GM12878 (cell line): ENCODE measurements around the gene AKAP8. TPM values are rescaled to one million over a fixed set of nuclear protein-coding genes. Genes with fewer than 3 reads are reported as not detected.
A peak's percentile ranks its signal among the peaks of the same experiment; 100 is the strongest.

Experiments used
- ATAC-seq: fragments of 200-7000 bp; cut with Tn5 transposase; 3 replicates; pipeline ENCODE4 v1.9.1; 2020; ENCODE audit warnings: mild to moderate bottlenecking, moderate library complexity
- BruUV-seq: library from RNA; stranded (reverse); fragments of 400-500 nt; replicated peaks from 2 replicates; lab custom pipeline; 2021; lab: Mats Ljungman, UMichigan
- CTCF ChIA-PET: fragments of 300-600 bp; sonication (Branson Sonifier 250); formaldehyde crosslinking; extraction: SDS; loops from one replicate; lab custom pipeline; 2021; ENCODE audit warnings: inconsistent platforms; lab: Yijun Ruan, JAX
- POLR2A ChIA-PET: fragments of 350-600 bp; formaldehyde crosslinking; extraction: SDS; loops from one replicate; lab custom pipeline; 2021; ENCODE audit warnings: inconsistent platforms; lab: Charles Lee
- RAD21 ChIA-PET: fragments of 300-600 bp; sonication (Branson Sonifier 250); formaldehyde crosslinking; loops from one replicate; lab custom pipeline; 2023; ENCODE audit warnings: antibody characterized with exemption; ENCODE audit not compliant: unreplicated experiment; lab: Charles Lee
- SMC1A ChIA-PET: fragments of 300-600 bp; sonication (Branson Sonifier 250); formaldehyde crosslinking; loops from one replicate; lab custom pipeline; 2023; ENCODE audit not compliant: unreplicated experiment, uncharacterized antibody; lab: Charles Lee
- DNase-seq: peaks from one replicate; pipeline ENCODE4 v3.0.0-alpha.2; 2011; ENCODE audit warnings: low read depth, low spot score
- FAIRE-seq: peaks from 3 replicates; lab custom pipeline; 2011; peaks lifted over from hg19 to GRCh38; lab: Jason Lieb, UNC
- H2AFZ ChIP-seq: 2 replicates; pipeline ENCODE4 v1.6.0; 2011; ENCODE audit warnings: low read depth, low read length, control low read depth; ENCODE audit not compliant: control insufficient read depth
- H3K27ac ChIP-seq: 2 replicates; pipeline ENCODE4 v1.5.1; 2011; ENCODE audit warnings: control low read depth; ENCODE audit not compliant: control insufficient read depth, insufficient read depth
- H3K27me3 ChIP-seq, 2 experiments: replicated peaks in 1 of 2; 2 replicates each; pipeline versions ENCODE4 v1.6.0 to v1.6.1; 2011; ENCODE audit warnings: low read length in 1 of 2; ENCODE audit not compliant: control insufficient read depth in 2 of 2, insufficient read depth in 2 of 2
- H3K36me3 ChIP-seq, 2 experiments: 2 replicates each; pipeline ENCODE4 v1.5.1; 2011; ENCODE audit warnings: low read length in 1 of 2; ENCODE audit not compliant: control insufficient read depth in 2 of 2, insufficient read depth in 2 of 2
- H3K4me1 ChIP-seq: 2 replicates; pipeline ENCODE4 v1.6.1; 2011; ENCODE audit warnings: mild to moderate bottlenecking, low read length, moderate library complexity, mixed read lengths; ENCODE audit not compliant: control insufficient read depth, insufficient read depth
- H3K4me2 ChIP-seq: 2 replicates; pipeline ENCODE4 v1.6.0; 2011; ENCODE audit warnings: control low read depth; ENCODE audit not compliant: control insufficient read depth, insufficient read depth
- H3K4me3 ChIP-seq: fragments of 200-600 bp; sonication (generic); 2 replicates; pipeline ENCODE4 v1.5.1; 2016
- H3K79me2 ChIP-seq: 2 replicates; pipeline ENCODE4 v1.6.0; 2011; ENCODE audit warnings: low read length; ENCODE audit not compliant: control insufficient read depth, insufficient read depth
- H3K9ac ChIP-seq: 2 replicates; pipeline ENCODE4 v1.8.0; 2011; ENCODE audit warnings: low read length, control low read depth, mixed read lengths; ENCODE audit not compliant: control insufficient read depth, insufficient read depth
- H3K9me3 ChIP-seq: replicated peaks from 3 replicates; pipeline ENCODE4 v1.5.1; 2011; ENCODE audit warnings: mild to moderate bottlenecking, low read length; ENCODE audit not compliant: control insufficient read depth, insufficient read depth
- H4K20me1 ChIP-seq: 2 replicates; pipeline ENCODE4 v1.6.0; 2011; ENCODE audit not compliant: control insufficient read depth, insufficient read depth
- CBX5 ChIP-seq: sonication (generic); IDR thresholded peaks from 2 replicates; pipeline ENCODE4 v1.6.1; 2016; ENCODE audit warnings: low read depth, moderate library complexity, mild to moderate bottlenecking, inconsistent platforms
- EED ChIP-seq: sonication (generic); IDR thresholded peaks from 2 replicates; pipeline ENCODE4 v1.6.1; 2016; ENCODE audit warnings: antibody characterized with exemption, low read depth
- KLF5 ChIP-seq: fragments of 450-650 bp; IDR thresholded peaks from 2 replicates; pipeline ENCODE4 v1.6.1; 2014; ENCODE audit warnings: mild to moderate bottlenecking; ENCODE audit not compliant: partially characterized antibody
- MEF2B ChIP-seq: fragments of 450-650 bp; IDR thresholded peaks from 2 replicates; pipeline ENCODE4 v1.6.1; 2018; ENCODE audit warnings: mild to moderate bottlenecking, moderate library complexity; ENCODE audit not compliant: partially characterized antibody, poor library complexity, severe bottlenecking
- NFXL1 ChIP-seq: fragments of 450-650 bp; IDR thresholded peaks from 2 replicates; pipeline ENCODE4 v1.6.1; 2017; ENCODE audit warnings: antibody characterized with exemption, mild to moderate bottlenecking, borderline replicate concordance
- NR2F1 ChIP-seq: fragments of 450-650 bp; conservative IDR thresholded peaks from 2 replicates; pipeline ENCODE4 v1.6.1; 2017; ENCODE audit warnings: mild to moderate bottlenecking
- PKNOX1 ChIP-seq: fragments of 450-650 bp; IDR thresholded peaks from 2 replicates; pipeline ENCODE4 v1.6.1; 2016; ENCODE audit warnings: mild to moderate bottlenecking
- YBX1 ChIP-seq: fragments of 450-650 bp; IDR thresholded peaks from 2 replicates; pipeline ENCODE4 v1.6.1; 2016; ENCODE audit warnings: antibody characterized with exemption
- WGBS: methylation state at CpG from one replicate; pipeline ENCODE4 v1.1.6; 2016; ENCODE audit warnings: low lambda C conversion rate; ENCODE audit not compliant: insufficient replicate concordance, insufficient coverage; ENCODE audit errors: missing lambda C conversion rate; 5-methylcytosine and 5-hydroxymethylcytosine counted together
- in situ Hi-C: fragments of 300-500 bp; cut with MboI; formaldehyde crosslinking; loops from 9 replicates; pipeline ENCODE4 v1.14.3; 2018; ENCODE audit warnings: mixed read lengths
- intact Hi-C: fragments of 100-400 bp; cut with micrococcal nuclease; formaldehyde crosslinking; loops from one replicate; pipeline ENCODE4 v1.14.2; 2022; ENCODE audit not compliant: unreplicated experiment
- polyA plus RNA-seq, 11 experiments: library from polyadenylated mRNA; depleted of rRNA in 4 of 11; unstranded in 6 of 11; stranded (reverse) in 5 of 11; fragments of >200 nt; fragmentation: Nextera tagmentation in 4 of 11; fragmentation: Illumina TruSeq in 1 of 11; extraction: Ambion mirVana in 4 of 11; extraction: Trizol in 1 of 11; gene quantifications; 1 replicate in 1 of 11; 2 replicates in 10 of 11; pipeline versions ENCODE4 v1.2.1 to v1.2.3, GENCODE V29; 2011 to 2016; ENCODE audit warnings: inconsistent platforms in 2 of 11, missing spikeins in 2 of 11, low read depth in 1 of 11
- total RNA-seq, 4 experiments: library from RNA; depleted of rRNA in 3 of 4; stranded (reverse); fragments of >200 nt in 3 of 4; fragmentation: Illumina TruSeq in 1 of 4; extraction: Trizol in 1 of 4; gene quantifications; 2 replicates each; pipeline versions ENCODE4 v1.2.1 to v1.2.3, GENCODE V29; 2013 to 2021

Gene AKAP8
- total and polyA plus RNA-seq, 10 of the 15 experiments (the other 5 are each of a cell fraction or from before 2014, with no cell fraction given) = 5.3 to 57.7 (median 20.6) TPM

- Histone ChIP-seq H3K27ac (no peak overlapping the region), H3K4me3 (no peak overlapping the region), H3K4me2 (no peak overlapping the region; the same call in 1 of the 2 replicates), H3K27me3 (no peaks in the 10 kb centered on the region), H3K4me1 (no peaks in the 10 kb centered on the region), H4K20me1 (0 out of 2 replicates have a peak, but pooled peaks cover 7% of the 10 kb centered on the region), H3K9ac (no peak overlapping the region)
- SMC1A ChIA-PET = interaction anchor here (1.0 kb wide), 1 partner anchor 10 kb away, joined by 3 read pairs; no protein-coding TSS in a partner anchor
- ATAC-seq = peak; percentile 64
- POLR2A ChIA-PET = interaction anchor here (0.5 to 1.4 kb wide), 4 partner anchors 9 to 116 kb away, joined by 3 to 5 read pairs (median 3); partner anchors contain the start of gene AKAP8
- CTCF ChIA-PET = interaction anchor here (0.5 to 1.4 kb wide), 4 partner anchors 12 to 246 kb away, joined by 3 to 5 read pairs (median 3); partner anchors contain the start of gene AKAP8L
- no TSS peak for BruUV-seq
- no peak for FAIRE-seq
- intact Hi-C loops = no loop called here
- TF ChIP-seq KLF5 (no peak), NR2F1 (no peak), PKNOX1 (no peak), YBX1 (no peak), CBX5 (no peak), NFXL1 (no peak), MEF2B (peak; percentile 22), EED (no peak)
- TF ChIP-seq, all 136 proteins: peak for 1
- RAD21 ChIA-PET = interaction anchor here (0.8 to 1.4 kb wide), 2 partner anchors 12 to 14 kb away, joined by 3 to 4 read pairs; partner anchors contain the start of gene AKAP8L
- Histone ChIP-seq H3K79me2 (peaks cover 36% of the 10 kb centered on the region), H2AFZ (no peak overlapping the region), H3K36me3 (peaks cover 16 to 37% of the 10 kb centered on the region in 2 experiments; a peak in 3 of 4 replicates), H3K9me3 (no peaks in the 10 kb centered on the region)
- WGBS = 21% methylated on average over 3 of the region's 3 CpGs
- DNase-seq = no peak
- in situ Hi-C loops = no loop called here
Measured at GRCh38 chr19:15404780-15405211, 25.2 kb upstream of the AKAP8 start.
